Left ventricle myocardium inferior (tissue), 1 donor: ENCODE measurements around the gene ZNF609. TPM values are rescaled to one million over a fixed set of nuclear protein-coding genes. Genes with fewer than 3 reads are reported as not detected.

Experiments used
- DNase-seq: peaks from one replicate; pipeline ENCODE4 v3.0.0-alpha.2; 2020
- H3K27ac ChIP-seq: fragments of 200-600 bp; replicated peaks from 2 replicates; pipeline ENCODE4 v1.8.0; 2021
- H3K27me3 ChIP-seq: fragments of 200-600 bp; 2 replicates; pipeline ENCODE4 v1.8.0; 2021; ENCODE audit warnings: low read depth
- H3K36me3 ChIP-seq: fragments of 200-600 bp; 2 replicates; pipeline ENCODE4 v1.8.0; 2021
- H3K4me1 ChIP-seq: fragments of 200-600 bp; 2 replicates; pipeline ENCODE4 v1.8.0; 2021
- H3K4me3 ChIP-seq: fragments of 200-600 bp; 2 replicates; pipeline ENCODE4 v1.8.0; 2021; ENCODE audit warnings: mild to moderate bottlenecking, moderate library complexity
- H3K9me3 ChIP-seq: fragments of 200-600 bp; replicated peaks from 2 replicates; pipeline ENCODE4 v1.8.0; 2021
- intact Hi-C: fragments of 100-400 bp; cut with micrococcal nuclease; formaldehyde crosslinking; loops from one replicate; pipeline ENCODE4 v1.11.0; 2022
- total RNA-seq: library from RNA; stranded (reverse); fragmentation: NEBNext Ultra II Directional; extraction: Animal tissue kit (Norgen Biotek cat#: 25700); gene quantifications from one replicate; pipeline ENCODE4 v1.2.1, GENCODE V29; 2021
- TF ChIP-seq, protein P1 (sequence below): fragments of 200-600 bp; IDR thresholded peaks from 2 replicates; pipeline ENCODE4 v1.8.0; 2021; ENCODE audit warnings: antibody characterized with exemption, mild to moderate bottlenecking, borderline replicate concordance
- donor health status: DM: no; HTN: yes; CAD: no; lungs with severe emphysema.

Gene ZNF609
- total RNA-seq, 1 donor from 2014 or later: 14.7 TPM

DNA sequence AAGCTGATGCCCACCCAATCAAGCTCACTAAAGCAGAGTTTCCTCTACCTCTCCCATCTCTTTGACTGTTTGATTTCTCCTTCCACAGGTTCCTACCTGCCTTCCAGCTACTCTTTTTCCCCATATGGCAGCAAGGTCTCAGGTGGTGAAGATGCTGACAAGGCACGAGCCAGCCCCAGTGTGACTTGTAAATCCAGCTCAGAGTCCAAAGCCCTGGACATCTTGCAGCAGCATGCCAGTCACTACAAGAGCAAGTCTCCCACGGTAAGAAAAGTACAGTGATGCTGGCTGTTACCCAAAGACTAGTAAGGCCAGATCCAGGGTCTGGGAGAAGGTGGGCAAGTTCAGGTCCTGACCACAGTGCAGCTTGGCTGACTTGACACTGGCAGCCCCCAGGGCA lies 219.7 kb downstream of the ZNF609 start:
- Histone ChIP-seq H3K27ac (no peak overlapping the region), H3K4me1 (peaks cover 31% of the 10 kb centered on the region), H3K4me3 (no peak overlapping the region), H3K36me3 (peaks cover 83% of the 10 kb centered on the region), H3K27me3 (no peaks in the 10 kb centered on the region), H3K9me3 (no peaks in the 10 kb centered on the region)
- intact Hi-C loops: no loop called here
- TF ChIP-seq, protein P1, sequence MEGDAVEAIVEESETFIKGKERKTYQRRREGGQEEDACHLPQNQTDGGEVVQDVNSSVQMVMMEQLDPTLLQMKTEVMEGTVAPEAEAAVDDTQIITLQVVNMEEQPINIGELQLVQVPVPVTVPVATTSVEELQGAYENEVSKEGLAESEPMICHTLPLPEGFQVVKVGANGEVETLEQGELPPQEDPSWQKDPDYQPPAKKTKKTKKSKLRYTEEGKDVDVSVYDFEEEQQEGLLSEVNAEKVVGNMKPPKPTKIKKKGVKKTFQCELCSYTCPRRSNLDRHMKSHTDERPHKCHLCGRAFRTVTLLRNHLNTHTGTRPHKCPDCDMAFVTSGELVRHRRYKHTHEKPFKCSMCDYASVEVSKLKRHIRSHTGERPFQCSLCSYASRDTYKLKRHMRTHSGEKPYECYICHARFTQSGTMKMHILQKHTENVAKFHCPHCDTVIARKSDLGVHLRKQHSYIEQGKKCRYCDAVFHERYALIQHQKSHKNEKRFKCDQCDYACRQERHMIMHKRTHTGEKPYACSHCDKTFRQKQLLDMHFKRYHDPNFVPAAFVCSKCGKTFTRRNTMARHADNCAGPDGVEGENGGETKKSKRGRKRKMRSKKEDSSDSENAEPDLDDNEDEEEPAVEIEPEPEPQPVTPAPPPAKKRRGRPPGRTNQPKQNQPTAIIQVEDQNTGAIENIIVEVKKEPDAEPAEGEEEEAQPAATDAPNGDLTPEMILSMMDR: no peak
- DNase-seq: no peak

DNA sequence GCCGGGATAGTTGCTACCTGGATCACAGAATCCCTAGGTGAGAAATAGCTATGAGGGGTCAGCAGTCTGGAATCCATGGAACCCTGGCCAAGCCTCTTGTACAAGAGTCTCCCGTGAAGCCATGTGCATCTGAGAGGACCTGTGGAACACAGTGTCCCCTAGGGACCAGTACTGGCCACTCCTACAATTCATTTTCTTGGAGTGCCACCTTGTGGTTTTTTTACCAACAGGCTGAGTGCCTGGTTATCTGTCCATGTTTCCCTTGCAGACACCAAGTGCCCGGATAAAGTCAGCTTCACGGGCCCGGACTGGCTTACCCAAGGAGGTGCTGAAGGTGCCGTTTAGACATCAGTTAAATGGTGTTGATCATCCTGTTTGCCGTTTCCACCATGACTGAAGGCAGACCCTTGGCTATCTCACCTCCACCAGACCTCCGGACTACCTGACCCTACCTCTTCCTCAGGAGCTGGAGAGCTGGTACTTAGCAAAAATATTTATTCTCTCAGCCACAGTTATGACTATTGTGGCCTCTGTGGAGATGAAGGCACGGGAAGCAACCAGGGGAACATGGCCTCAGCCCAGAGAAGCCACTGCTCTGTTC lies 221.1 kb downstream of the ZNF609 start:
- Histone ChIP-seq H3K27me3 (no peaks in the 10 kb centered on the region), H3K4me3 (no peak overlapping the region), H3K9me3 (no peaks in the 10 kb centered on the region), H3K4me1 (peaks cover 34% of the 10 kb centered on the region), H3K27ac (peak overlapping the region; percentile 14), H3K36me3 (peaks cover 81% of the 10 kb centered on the region)
- TF ChIP-seq, protein P1: peak; percentile 77
- intact Hi-C loops: no loop called here
- no peak for DNase-seq

DNA sequence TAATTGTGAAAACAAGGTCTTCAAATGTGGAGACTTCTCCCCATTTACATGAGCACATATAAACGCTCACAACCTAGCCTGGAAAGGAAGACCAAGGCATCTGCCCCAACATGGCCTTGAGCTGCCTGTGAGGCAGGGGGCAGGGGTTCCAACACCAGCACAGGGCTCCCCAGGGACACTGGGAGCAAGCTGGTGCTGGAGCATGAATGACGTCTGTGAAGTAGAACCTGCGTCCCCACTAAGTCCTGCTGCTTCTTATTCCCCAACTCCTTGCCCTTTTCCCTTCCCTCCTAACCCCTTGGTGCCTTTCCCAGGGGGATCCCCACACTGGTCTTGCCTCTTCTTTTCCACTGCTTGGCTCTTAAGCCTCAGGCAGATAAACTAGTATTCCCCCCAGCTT lies 221.9 kb downstream of the ZNF609 start:
- peaks cover 41% of the 10 kb centered on the region for H3K4me1 ChIP-seq
- intact Hi-C loops: no loop called here
- H3K27ac ChIP-seq: peak overlapping the region; percentile 56
- no peak for DNase-seq
- no peaks in the 10 kb centered on the region for H3K9me3 ChIP-seq
- H3K4me3 ChIP-seq: no peak overlapping the region
- no peaks in the 10 kb centered on the region for H3K27me3 ChIP-seq
- peaks cover 87% of the 10 kb centered on the region for H3K36me3 ChIP-seq
- TF ChIP-seq, protein P1: no peak

DNA sequence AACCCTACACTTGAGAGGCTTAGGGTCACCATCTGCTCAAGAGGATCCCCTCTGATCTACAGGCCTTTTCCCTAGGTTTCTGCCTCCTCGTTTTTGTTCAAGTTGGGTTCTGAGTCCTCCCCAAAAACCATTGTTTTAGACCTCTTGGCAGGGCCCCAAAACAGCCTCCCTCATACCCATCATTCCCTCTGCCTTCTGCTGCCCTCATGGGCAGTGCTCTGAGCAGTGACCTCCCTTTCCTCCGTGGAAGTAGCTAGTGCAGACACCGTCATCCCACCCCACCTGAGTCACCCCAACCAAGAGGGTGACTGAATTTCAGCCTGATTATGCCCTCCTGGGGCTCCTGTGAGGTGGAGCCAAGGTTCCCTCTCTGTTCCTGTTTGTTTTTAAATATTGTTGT lies 223.0 kb downstream of the ZNF609 start:
- H3K27ac ChIP-seq: peak overlapping the region; percentile 56
- no peak for DNase-seq
- intact Hi-C loops: no loop called here
- H3K4me1 ChIP-seq: peaks cover 52% of the 10 kb centered on the region
- H3K4me3 ChIP-seq: no peak overlapping the region
- no peaks in the 10 kb centered on the region for H3K27me3 ChIP-seq
- H3K9me3 ChIP-seq: no peaks in the 10 kb centered on the region
- peaks cover 92% of the 10 kb centered on the region for H3K36me3 ChIP-seq
- TF ChIP-seq, protein P1: no peak

DNA sequence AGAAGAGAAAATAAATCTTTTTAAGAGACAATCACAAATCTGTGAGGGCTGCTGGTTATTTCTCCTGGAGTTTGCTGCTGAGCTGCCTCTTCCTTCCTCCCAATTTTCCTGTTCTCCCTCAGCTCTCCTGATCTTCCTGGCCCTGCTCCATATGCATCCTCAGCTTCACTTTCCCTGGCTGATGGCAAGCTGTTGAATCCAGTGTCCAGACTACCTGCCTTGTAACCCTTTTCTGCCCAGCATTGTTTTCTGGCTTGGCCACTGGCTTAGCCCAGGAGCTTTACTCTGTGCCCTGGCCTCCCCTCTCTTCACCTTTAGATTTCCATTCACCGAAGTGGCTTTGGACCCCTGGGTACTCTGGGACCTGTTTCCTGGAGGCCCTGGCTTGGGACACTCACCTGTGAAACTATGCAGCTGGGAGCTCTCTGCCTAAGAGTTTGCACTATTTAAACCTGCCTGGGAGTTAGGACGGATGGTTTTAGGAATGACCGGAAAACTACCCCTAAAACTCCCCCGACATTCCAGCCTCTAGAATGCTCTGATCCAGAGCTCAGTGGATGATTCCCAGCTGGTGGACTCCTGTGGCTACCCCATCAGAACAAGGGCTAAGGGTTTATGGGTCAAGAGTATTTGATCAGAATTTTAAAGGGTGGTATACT lies 225.0 kb downstream of the ZNF609 start:
- TF ChIP-seq, protein P1: no peak
- Histone ChIP-seq H3K27me3 (no peaks in the 10 kb centered on the region), H3K4me1 (peaks cover 69% of the 10 kb centered on the region), H3K9me3 (no peaks in the 10 kb centered on the region), H3K4me3 (no peak overlapping the region), H3K27ac (peak overlapping the region; percentile 3), H3K36me3 (peaks cover 91% of the 10 kb centered on the region)
- no peak for DNase-seq
- intact Hi-C loops: loop anchor here (2.0 kb wide), 1 partner anchor 43 kb away; no protein-coding TSS in a partner anchor
